ENCODE results near the gene BTBD16.

- TF ChIP-seq TCF12 (IDR thresholded peaks at IDR 0.05; ENCODE audit: low read depth, low read length) (no peak), CTCF (IDR thresholded peaks at IDR 0.05 in 2 of 3, conservative IDR thresholded peaks at IDR 0.05 in 1 of 3; ENCODE audit: control insufficient read depth in 2 of 3, extremely low read depth in 1 of 3, insufficient read depth in 1 of 3, low read depth in 3 of 3, low read length in 3 of 3) (no peak), CREB1 (IDR thresholded peaks at IDR 0.05; ENCODE audit: low read depth) (no peak), JUNB (IDR thresholded peaks at IDR 0.05) (no peak), BACH1 (IDR thresholded peaks at IDR 0.05; ENCODE audit: borderline replicate concordance) (no peak), SMC3 (IDR thresholded peaks at IDR 0.05; ENCODE audit: borderline replicate concordance, low read length) (no peak), POLR2A (IDR thresholded peaks at IDR 0.05; ENCODE audit: low read depth, low read length) (no peak), POLR2AphosphoS5 (IDR thresholded peaks at IDR 0.05; ENCODE audit: low read length) (no peak), BCL11A (IDR thresholded peaks at IDR 0.05; ENCODE audit: low read depth, low read length) (no peak), ZNF274 (IDR thresholded peaks at IDR 0.05; ENCODE audit: insufficient read depth, insufficient read length) (no peak), ZBTB40 (IDR thresholded peaks at IDR 0.05; ENCODE audit: borderline replicate concordance) (no peak), EZH2 (IDR thresholded peaks at IDR 0.05; ENCODE audit: borderline replicate concordance, control insufficient read depth, low read depth, low read length) (no peak)
Measured at GRCh38 chr10:122298206-122298597, 27.1 kb downstream of the BTBD16 start.
